Glutamatergic neuron (in vitro differentiated cells): ENCODE data around the gene RBFOX2. TPM values are rescaled to one million over a fixed set of nuclear protein-coding genes. Genes with fewer than 3 reads are reported as not detected.

Experiments
- DNase-seq: peaks from one replicate; pipeline ENCODE4 v3.0.0; 2022
- H3K27ac Mint-ChIP-seq: one replicate; pipeline ENCODE4 v1.8.0; 2020; ENCODE audit warnings: mild to moderate bottlenecking, mixed read lengths, inconsistent platforms; ENCODE audit not compliant: unreplicated experiment
- H3K27me3 Mint-ChIP-seq: one replicate; pipeline ENCODE4 v1.8.0; 2020; ENCODE audit warnings: mild to moderate bottlenecking, moderate library complexity, mixed read lengths, inconsistent platforms; ENCODE audit not compliant: unreplicated experiment
- H3K36me3 Mint-ChIP-seq: one replicate; pipeline ENCODE4 v1.8.0; 2020; ENCODE audit warnings: mild to moderate bottlenecking, mixed read lengths, inconsistent platforms; ENCODE audit not compliant: unreplicated experiment
- H3K4me1 Mint-ChIP-seq: one replicate; pipeline ENCODE4 v1.8.0; 2020; ENCODE audit warnings: mild to moderate bottlenecking, low read depth, mixed read lengths, inconsistent platforms; ENCODE audit not compliant: unreplicated experiment
- H3K4me3 Mint-ChIP-seq: one replicate; pipeline ENCODE4 v1.8.0; 2020; ENCODE audit warnings: mild to moderate bottlenecking, mixed read lengths, inconsistent platforms; ENCODE audit not compliant: unreplicated experiment
- H3K9me3 Mint-ChIP-seq: one replicate; pipeline ENCODE4 v1.8.0; 2020; ENCODE audit warnings: mild to moderate bottlenecking, moderate library complexity, mixed read lengths, inconsistent platforms; ENCODE audit not compliant: unreplicated experiment
- total RNA-seq: library from RNA; stranded (reverse); fragmentation: NEBNext Ultra II Directional; extraction: Animal tissue kit (Norgen Biotek cat#: 25700); gene quantifications from one replicate; pipeline ENCODE4 v1.2.1, GENCODE V29; 2021; ENCODE audit not compliant: unreplicated experiment
- TF ChIP-seq, protein P1 (sequence below): fragments of 200-600 bp; sonication (generic); IDR thresholded peaks from one replicate; pipeline ENCODE4 v1.5.0; 2021; ENCODE audit not compliant: partially characterized antibody, unreplicated experiment

Gene RBFOX2
- total RNA-seq, 1 donor from 2014 or later = 380 TPM

DNA sequence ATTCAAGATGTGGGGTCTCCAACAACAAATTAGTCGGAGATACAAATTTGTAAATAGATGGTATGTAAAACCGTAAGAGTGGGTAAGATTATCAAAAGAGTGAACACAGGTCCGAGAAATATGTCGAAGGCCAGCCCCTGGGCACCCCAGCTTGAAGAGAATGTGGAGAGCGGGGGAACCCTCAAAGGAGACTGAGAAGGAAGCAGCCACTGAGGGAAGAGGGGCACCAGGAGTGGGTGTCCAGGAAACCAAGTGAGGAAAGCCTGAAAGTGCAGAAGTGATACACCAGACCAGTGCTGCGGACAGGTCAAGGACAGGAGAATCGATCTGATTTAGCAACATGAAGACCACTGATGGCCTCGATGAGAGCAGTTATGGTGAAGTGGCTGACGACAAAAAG is 296.5 kb downstream of the RBFOX2 start:
- H3K4me1 Mint-ChIP-seq = peaks cover 2% of the 10 kb centered on the region
- TF ChIP-seq, protein P1, sequence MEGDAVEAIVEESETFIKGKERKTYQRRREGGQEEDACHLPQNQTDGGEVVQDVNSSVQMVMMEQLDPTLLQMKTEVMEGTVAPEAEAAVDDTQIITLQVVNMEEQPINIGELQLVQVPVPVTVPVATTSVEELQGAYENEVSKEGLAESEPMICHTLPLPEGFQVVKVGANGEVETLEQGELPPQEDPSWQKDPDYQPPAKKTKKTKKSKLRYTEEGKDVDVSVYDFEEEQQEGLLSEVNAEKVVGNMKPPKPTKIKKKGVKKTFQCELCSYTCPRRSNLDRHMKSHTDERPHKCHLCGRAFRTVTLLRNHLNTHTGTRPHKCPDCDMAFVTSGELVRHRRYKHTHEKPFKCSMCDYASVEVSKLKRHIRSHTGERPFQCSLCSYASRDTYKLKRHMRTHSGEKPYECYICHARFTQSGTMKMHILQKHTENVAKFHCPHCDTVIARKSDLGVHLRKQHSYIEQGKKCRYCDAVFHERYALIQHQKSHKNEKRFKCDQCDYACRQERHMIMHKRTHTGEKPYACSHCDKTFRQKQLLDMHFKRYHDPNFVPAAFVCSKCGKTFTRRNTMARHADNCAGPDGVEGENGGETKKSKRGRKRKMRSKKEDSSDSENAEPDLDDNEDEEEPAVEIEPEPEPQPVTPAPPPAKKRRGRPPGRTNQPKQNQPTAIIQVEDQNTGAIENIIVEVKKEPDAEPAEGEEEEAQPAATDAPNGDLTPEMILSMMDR = no peak
- H3K36me3 Mint-ChIP-seq = no peaks in the 10 kb centered on the region
- H3K27ac Mint-ChIP-seq = no peak overlapping the region
- H3K4me3 Mint-ChIP-seq = no peak overlapping the region
- no peaks in the 10 kb centered on the region for H3K27me3 Mint-ChIP-seq
- H3K9me3 Mint-ChIP-seq = peaks cover 6% of the 10 kb centered on the region
- no peak for DNase-seq

DNA sequence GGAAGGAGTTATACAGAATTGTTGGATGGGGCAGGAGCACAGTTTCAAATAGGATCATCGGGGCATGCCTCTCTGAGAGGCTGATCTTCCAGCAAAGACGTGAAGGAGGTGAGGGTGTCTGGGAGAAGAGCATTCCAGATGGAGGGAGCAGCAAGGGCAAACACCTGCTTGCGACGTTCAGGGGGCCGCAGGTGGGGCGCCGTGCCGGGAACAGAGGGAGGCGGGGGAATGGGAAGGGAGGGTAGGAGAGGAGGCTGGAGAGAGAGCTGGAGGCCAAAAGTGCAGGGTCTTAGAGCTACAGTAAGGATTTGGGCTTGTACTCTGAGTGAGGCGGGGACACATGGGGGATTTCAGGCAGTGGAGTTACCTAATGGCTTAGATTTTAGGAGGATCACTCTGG is 297.3 kb downstream of the RBFOX2 start:
- H3K4me1 Mint-ChIP-seq = peaks cover 3% of the 10 kb centered on the region
- H3K4me3 Mint-ChIP-seq = no peak overlapping the region
- TF ChIP-seq, protein P1 = no peak
- no peak for DNase-seq
- H3K9me3 Mint-ChIP-seq = peaks cover 4% of the 10 kb centered on the region
- H3K27me3 Mint-ChIP-seq = peaks cover 3% of the 10 kb centered on the region
- H3K27ac Mint-ChIP-seq = no peak overlapping the region
- no peaks in the 10 kb centered on the region for H3K36me3 Mint-ChIP-seq

DNA sequence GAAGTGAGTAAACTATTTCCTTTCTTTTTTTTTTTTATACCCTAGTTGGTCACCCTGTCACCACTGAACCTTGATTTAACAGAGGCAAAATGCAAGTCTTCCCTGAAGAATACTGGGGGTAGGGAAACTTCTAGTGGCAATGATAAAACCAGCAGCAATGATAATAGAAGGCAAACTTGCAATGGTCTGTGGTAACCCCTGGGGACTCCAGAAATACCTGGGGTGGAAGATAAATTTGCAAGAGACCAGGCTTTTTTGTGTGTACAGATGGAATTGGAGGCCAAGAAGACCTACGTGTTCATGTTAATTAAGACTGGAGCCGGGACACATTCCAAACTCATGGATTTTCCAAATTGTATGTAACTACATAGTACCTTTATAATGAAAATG is 299.3 kb downstream of the RBFOX2 start:
- H3K27ac Mint-ChIP-seq = no peak overlapping the region
- H3K36me3 Mint-ChIP-seq = no peaks in the 10 kb centered on the region
- H3K4me3 Mint-ChIP-seq = no peak overlapping the region
- TF ChIP-seq, protein P1 = no peak
- peaks cover 5% of the 10 kb centered on the region for H3K9me3 Mint-ChIP-seq
- DNase-seq = no peak
- H3K27me3 Mint-ChIP-seq = peaks cover 3% of the 10 kb centered on the region
- H3K4me1 Mint-ChIP-seq = peaks cover 3% of the 10 kb centered on the region

DNA sequence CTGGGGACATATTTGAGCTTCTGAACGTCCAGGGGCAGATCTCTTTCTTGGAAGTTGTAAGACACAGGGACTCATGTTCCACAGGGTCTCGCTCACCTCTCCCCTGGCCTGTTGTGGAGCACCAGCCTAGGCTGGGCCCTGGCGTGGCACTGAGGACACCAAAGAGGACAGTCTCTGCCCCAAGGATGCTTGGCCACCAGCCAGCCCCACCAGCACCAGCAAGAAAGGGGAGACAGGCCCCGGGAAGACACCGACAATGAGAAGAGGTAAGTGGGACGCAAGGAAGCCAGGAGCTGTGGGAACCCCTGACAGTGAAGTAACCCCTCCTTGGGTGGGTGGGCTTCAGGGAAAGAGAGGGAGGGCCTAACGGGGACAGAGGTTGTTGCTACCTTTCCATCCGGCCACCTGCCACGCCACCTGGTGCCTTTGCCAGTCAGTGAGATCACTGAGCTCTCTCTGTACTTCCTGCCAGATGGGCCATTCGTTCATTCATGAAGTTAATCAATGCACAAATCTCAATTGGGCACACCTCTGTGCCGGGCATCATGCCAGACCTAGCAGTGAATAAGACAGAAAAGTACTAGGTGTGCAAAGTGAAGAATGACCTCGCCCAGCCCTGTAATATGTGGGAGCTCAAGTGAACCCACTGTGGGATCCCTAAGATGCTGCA is 299.9 kb downstream of the RBFOX2 start:
- TF ChIP-seq, protein P1 = no peak

DNA sequence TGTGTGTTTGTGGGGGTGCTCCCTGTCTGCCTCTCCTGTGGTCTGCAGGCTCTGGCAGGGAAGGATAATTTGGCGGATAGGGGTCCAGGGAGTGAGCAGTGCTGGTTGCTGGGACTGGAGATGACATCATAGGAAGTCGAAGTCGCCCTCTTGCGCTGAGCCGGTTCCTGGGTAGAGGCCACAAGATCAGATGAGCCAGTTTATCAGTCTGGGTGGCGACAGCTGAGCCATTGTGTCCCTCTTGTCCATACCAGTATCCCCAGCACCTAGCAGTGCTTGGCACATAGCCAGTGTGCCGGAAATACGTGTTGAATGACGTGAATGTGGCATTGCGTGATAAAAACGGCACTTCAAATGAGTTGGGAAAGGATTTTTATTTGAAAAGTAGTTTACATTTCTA is 301.2 kb downstream of the RBFOX2 start:
- Mint-ChIP-seq H3K9me3 (peaks cover 2% of the 10 kb centered on the region), H3K27me3 (peaks cover 3% of the 10 kb centered on the region), H3K36me3 (no peaks in the 10 kb centered on the region), H3K4me1 (peaks cover 3% of the 10 kb centered on the region), H3K4me3 (no peak overlapping the region), H3K27ac (no peak overlapping the region)
- DNase-seq = no peak
- TF ChIP-seq, protein P1 = no peak

More for the DNA sequence above, 299.9 kb downstream of the RBFOX2 start:
- peaks cover 5% of the 10 kb centered on the region for H3K9me3 Mint-ChIP-seq
- H3K36me3 Mint-ChIP-seq = no peaks in the 10 kb centered on the region
- DNase-seq = no peak
- no peak overlapping the region for H3K4me3 Mint-ChIP-seq
- peaks cover 3% of the 10 kb centered on the region for H3K27me3 Mint-ChIP-seq
- no peak overlapping the region for H3K27ac Mint-ChIP-seq
- peaks cover 3% of the 10 kb centered on the region for H3K4me1 Mint-ChIP-seq
